ENCODE results near the gene JADE1.

Gene JADE1

DNA sequence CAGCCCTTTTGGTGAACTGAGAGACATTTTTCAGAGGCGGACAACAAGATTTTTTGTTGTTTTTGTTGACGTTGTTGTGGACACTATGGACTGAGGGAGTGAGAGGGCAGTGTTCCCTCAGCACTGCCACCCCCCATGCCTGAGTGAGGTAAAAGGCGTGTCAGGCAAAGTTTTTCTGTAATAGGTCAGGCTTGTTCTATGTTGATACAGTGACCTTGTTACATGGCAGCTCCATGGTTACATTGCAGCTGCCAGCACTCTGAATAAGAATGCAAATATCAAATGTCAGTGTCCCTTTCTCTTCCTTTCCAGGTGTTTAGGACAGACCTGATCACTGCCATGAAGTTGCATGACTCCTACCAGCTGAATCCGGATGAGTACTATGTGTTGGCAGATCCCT, 36.6 kb downstream of the JADE1 start:
- peaks cover 80% of the 10 kb centered on the region for H3K36me3 ChIP-seq (ENCODE audit: insufficient read depth, low read length)
- no peaks in the 10 kb centered on the region for H3K9me3 ChIP-seq (ENCODE audit: control insufficient read depth, insufficient read depth, low read length)
- no peak overlapping the region for H3K9ac ChIP-seq (ENCODE audit: low read depth, low read length)
- H3K4me1 ChIP-seq (ENCODE audit: insufficient read depth, low read length): no peaks in the 10 kb centered on the region

DNA sequence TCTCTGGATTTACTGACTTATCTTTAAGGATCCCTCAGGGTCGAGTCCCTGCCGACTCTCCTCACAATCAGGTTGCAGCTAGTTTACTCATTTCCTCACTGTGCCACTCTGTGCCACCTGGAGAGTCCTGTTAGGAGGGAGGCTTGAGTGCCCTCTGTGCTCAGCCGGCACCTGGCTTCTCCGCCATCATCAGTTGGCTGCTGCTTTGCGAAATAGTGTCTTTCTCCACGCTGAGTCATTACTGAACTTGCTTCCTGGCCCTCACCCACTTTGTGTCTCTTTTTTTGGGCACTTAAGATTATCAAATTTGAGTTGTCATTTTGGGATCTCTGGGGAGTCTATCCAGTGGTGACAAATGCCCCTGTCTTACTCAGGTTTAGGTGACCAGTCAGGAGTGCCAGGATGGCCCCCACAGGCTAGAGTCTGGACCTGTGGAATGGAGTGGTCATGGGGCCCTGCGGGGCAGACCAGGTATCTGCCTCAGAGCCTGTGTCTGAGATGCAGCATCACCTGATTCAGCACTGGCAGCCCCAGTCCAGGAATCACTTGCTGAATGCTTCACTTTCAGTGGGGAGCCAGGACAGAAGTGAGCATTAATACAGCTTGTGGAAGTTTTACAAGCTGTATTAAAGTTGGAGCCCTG, 37.7 kb downstream of the JADE1 start:
- Histone ChIP-seq H3K4me1 (ENCODE audit: insufficient read depth, low read length) (no peaks in the 10 kb centered on the region), H3K9me3 (ENCODE audit: control insufficient read depth, insufficient read depth, low read length) (no peaks in the 10 kb centered on the region), H3K36me3 (ENCODE audit: insufficient read depth, low read length) (peaks cover 81% of the 10 kb centered on the region), H3K9ac (ENCODE audit: low read depth, low read length) (no peak overlapping the region)

DNA sequence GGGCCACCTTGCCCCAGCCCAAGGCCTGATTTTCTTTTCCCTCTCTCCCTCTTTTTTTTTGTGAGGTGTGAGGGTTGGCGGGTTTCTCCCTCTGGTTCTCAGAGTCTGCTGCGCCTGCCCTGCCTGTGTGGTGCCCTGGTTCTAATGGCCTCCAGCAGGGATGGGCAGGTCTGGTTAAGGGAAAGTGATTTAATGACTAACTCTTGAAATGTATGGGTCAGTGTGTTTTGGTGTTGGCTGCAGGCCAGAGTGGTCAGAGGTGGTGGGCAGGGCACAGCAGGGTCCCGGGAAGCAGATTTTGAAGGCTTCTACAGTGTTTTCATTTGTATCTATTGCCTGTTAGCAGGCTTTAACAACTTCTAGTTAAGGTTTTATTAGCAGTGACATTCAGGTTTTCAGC, 39.0 kb downstream of the JADE1 start:
- Histone ChIP-seq H3K36me3 (ENCODE audit: insufficient read depth, low read length) (peaks cover 83% of the 10 kb centered on the region), H3K9ac (ENCODE audit: low read depth, low read length) (no peak overlapping the region), H3K4me1 (ENCODE audit: insufficient read depth, low read length) (no peaks in the 10 kb centered on the region), H3K9me3 (ENCODE audit: control insufficient read depth, insufficient read depth, low read length) (no peaks in the 10 kb centered on the region)

DNA sequence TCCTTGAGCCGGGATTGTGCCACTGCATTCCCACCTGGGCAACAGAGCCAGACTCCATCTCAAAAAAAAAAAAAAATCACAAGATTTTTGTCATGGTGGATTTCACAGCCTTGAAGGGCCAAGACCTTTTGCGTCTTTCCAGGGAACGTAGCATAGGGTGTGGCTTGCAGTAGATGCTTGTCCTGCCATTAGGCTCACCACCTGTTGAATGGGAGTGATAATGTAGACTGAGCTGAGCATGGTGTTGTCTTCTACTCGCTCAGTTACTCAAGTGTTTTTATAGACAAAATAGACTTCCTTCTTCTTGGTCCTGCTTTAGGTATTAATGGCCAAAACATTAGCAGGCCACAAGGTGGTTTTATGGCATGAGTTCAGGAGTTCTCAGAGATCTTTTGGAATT, 40.8 kb downstream of the JADE1 start:
- Histone ChIP-seq H3K9ac (ENCODE audit: low read depth, low read length) (no peak overlapping the region), H3K9me3 (ENCODE audit: control insufficient read depth, insufficient read depth, low read length) (no peaks in the 10 kb centered on the region), H3K4me1 (ENCODE audit: insufficient read depth, low read length) (no peaks in the 10 kb centered on the region), H3K36me3 (ENCODE audit: insufficient read depth, low read length) (peaks cover 84% of the 10 kb centered on the region)

DNA sequence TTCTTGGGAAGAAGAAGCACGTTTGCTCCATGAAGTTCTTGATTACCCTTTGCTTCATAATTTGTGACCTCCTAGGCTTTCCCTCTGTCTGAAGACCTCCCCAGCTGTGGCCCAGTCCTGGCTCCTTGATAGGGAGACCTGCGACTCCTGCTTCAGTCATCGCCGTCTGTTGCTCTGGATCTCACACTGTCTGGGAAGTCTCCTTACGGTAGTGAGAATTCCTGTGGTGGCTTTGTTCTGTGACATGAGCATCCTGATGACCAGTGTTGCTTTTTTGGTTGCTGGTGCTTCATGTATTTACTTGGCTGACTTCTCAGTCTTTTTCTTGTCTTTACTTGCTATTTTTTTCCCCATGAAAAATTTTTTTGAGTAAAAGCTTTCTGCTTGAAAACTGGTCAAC, 44.2 kb downstream of the JADE1 start:
- H3K4me1 ChIP-seq (ENCODE audit: insufficient read depth, low read length): no peaks in the 10 kb centered on the region
- H3K9me3 ChIP-seq (ENCODE audit: control insufficient read depth, insufficient read depth, low read length): no peaks in the 10 kb centered on the region
- H3K9ac ChIP-seq (ENCODE audit: low read depth, low read length): no peak overlapping the region
- H3K36me3 ChIP-seq (ENCODE audit: insufficient read depth, low read length): peaks cover 83% of the 10 kb centered on the region

DNA sequence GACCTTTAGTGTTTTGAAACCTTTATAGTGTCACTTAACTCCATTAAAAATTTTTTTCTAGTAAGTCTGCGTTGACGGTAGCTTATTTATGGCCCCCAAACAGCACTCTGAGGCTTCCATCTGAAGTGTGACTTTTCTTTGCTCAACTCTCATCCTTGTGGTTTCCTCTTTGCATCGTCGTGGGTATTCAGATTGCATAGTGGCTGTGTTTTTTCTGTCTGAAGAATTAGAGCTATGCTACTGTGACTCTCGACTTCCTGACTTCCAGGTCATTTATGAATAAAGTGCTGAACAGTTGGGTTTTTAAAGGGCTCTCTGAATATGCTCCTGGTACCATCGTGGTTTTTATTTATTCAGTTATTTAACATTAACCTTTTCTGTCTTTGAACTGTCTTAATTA, 44.9 kb downstream of the JADE1 start:
- Histone ChIP-seq H3K9ac (ENCODE audit: low read depth, low read length) (no peak overlapping the region), H3K36me3 (ENCODE audit: insufficient read depth, low read length) (peaks cover 84% of the 10 kb centered on the region), H3K4me1 (ENCODE audit: insufficient read depth, low read length) (no peaks in the 10 kb centered on the region), H3K9me3 (ENCODE audit: control insufficient read depth, insufficient read depth, low read length) (no peaks in the 10 kb centered on the region)

DNA sequence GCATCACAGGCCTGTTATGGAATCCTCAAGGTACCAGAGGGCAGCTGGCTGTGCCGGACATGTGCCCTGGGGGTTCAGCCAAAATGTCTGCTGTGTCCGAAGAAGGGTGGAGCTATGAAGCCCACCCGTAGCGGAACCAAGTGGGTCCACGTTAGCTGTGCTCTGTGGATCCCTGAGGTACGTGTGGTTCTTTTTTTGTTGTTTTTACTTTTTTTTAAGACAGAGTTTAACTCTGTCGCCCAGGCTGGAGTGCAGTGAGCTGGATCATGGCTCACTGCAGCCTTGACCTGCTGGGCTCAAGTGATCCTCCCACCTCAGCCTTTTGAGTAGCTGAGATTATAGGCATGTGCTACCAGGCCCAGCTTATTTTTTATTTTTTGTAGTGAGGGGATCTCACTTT, 46.1 kb downstream of the JADE1 start:
- H3K9me3 ChIP-seq (ENCODE audit: control insufficient read depth, insufficient read depth, low read length): no peaks in the 10 kb centered on the region
- no peaks in the 10 kb centered on the region for H3K4me1 ChIP-seq (ENCODE audit: insufficient read depth, low read length)
- H3K9ac ChIP-seq (ENCODE audit: low read depth, low read length): no peak overlapping the region
- peaks cover 84% of the 10 kb centered on the region for H3K36me3 ChIP-seq (ENCODE audit: insufficient read depth, low read length)

DNA sequence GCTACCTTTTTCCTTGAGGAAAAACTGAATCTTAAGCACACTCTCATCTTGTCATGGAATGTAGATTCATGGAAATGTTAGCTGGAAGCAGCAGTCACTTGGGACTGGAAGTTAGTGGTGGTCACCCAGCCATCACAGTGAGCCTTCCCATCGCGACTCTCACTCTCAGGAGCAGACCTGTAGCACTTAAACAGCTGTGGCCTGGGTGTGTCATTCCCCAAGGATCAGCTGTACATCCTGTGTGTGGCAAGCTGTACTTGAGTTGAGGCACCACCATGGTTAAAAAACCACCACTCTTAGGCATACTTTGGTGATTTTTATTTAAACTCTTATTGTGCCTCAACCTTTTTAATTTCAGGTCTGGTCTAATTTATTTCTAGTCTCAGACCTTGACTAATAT, 46.7 kb downstream of the JADE1 start:
- Histone ChIP-seq H3K9ac (ENCODE audit: low read depth, low read length) (no peak overlapping the region), H3K9me3 (ENCODE audit: control insufficient read depth, insufficient read depth, low read length) (no peaks in the 10 kb centered on the region), H3K4me1 (ENCODE audit: insufficient read depth, low read length) (no peaks in the 10 kb centered on the region), H3K36me3 (ENCODE audit: insufficient read depth, low read length) (peaks cover 88% of the 10 kb centered on the region)

DNA sequence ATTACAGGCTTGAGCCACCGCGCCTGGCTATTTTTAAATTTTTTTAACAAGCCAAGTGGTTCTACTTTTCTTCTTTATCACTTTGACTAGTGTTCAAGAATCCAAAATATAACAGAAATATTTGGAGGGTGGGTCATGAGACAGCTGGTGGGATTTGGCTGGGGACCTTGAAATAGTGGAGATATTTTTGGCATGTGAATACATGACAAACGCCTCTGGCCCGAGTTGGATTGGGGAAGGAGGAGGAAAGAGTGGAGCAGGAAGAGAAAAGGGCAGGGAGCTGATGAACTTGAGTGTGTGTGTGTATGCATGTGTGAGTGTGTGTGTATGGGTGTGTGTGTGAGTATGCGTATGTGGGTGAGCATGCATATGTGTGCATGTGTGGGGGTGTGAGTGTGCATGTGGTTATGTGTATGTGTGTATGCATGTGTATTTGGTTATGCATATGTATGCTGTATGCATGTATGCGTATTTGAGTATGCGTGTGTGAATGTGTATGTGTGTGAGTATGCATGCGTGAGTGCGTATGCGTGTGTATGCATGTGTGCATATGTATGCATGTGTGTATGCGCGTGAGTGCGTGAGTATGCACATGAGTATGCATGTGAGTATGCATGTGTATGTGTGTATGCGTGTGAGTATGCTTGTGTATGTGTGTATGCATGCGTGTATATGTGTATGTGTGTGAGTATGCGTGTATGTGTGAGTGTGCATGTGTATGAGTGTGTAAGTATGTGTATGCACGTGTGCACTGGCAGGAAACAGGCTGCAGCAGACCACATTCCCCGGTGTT, 49.6 kb downstream of the JADE1 start:
- H3K4me1 ChIP-seq (ENCODE audit: insufficient read depth, low read length): no peaks in the 10 kb centered on the region; the same call in 1 of the 2 replicates

DNA sequence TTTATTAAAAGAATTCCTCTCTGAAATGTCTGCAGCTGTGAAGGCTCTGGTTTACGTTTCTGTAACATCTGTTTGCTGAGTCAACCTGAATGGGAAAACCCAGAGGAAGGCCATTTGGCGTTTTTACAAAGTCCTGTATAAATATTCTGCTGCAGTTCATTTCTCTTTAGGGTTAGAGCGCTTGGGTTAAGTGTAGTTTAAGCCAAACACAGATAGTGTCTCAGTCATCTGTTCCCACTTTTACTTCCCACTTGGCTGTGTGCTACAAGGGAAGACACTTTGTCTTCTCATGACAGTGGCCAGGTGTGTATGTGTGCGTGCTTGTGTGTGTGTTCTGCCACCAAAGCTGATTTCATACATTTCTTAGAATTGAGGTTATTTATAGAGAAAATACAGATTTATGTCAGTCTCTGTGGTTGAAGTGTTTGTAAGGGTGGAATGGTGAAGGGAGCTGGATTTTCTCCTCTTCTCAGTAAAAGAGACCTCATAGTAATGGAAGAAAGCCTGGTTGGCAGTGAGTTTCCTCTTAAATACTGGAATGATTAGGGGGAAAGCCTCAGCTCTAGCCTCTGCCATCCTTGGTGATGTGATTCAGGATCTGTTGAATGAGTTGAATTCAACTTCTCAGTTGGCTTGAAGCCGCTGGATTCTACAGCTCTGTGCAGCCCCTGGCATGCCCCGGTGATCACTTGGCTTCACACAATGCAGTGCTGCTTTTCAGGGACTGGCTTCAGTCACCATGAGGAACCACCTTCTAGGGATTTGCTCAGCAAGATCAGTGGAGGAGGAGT, 50.6 kb downstream of the JADE1 start:
- no peak overlapping the region for H3K9ac ChIP-seq (ENCODE audit: low read depth, low read length)
- no peaks in the 10 kb centered on the region; the same call in 1 of the 2 replicates for H3K4me1 ChIP-seq (ENCODE audit: insufficient read depth, low read length)
- peaks cover 74% of the 10 kb centered on the region for H3K36me3 ChIP-seq (ENCODE audit: insufficient read depth, low read length)
- no peaks in the 10 kb centered on the region for H3K9me3 ChIP-seq (ENCODE audit: control insufficient read depth, insufficient read depth, low read length)

More for the DNA sequence above, 49.6 kb downstream of the JADE1 start:
- H3K9me3 ChIP-seq (ENCODE audit: control insufficient read depth, insufficient read depth, low read length): no peaks in the 10 kb centered on the region
- H3K9ac ChIP-seq (ENCODE audit: low read depth, low read length): no peak overlapping the region
- peaks cover 74% of the 10 kb centered on the region for H3K36me3 ChIP-seq (ENCODE audit: insufficient read depth, low read length)

DNA sequence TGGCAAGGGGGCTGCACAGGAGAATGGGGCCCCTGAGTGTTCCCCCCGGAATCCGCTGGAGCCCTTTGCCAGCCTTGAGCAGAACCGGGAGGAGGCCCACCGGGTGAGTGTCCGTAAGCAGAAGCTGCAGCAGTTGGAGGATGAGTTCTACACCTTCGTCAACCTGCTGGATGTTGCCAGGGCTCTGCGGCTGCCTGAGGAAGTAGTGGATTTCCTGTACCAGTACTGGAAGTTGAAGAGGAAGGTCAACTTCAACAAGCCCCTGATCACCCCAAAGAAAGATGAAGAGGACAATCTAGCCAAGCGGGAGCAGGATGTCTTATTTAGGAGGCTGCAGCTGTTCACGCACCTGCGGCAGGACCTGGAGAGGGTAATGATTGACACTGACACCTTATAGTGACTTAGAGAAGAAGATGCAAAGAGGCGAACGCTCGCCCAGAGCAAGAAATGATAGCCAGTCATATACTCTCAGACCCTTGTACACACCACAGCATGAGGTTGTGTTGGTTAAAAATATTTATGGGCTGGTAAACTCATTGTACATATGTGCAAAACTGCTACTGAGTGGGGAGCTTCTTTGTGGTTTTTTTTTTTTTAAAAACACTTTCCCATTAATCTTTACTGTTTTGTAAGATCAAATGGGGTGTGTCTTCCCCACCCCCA, 52.5 kb downstream of the JADE1 start:
- H3K9ac ChIP-seq (ENCODE audit: low read depth, low read length): no peak overlapping the region
- H3K4me1 ChIP-seq (ENCODE audit: insufficient read depth, low read length): no peaks in the 10 kb centered on the region; the same call in none of the 2 replicates
- H3K36me3 ChIP-seq (ENCODE audit: insufficient read depth, low read length): peaks cover 70% of the 10 kb centered on the region
- no peaks in the 10 kb centered on the region for H3K9me3 ChIP-seq (ENCODE audit: control insufficient read depth, insufficient read depth, low read length)

DNA sequence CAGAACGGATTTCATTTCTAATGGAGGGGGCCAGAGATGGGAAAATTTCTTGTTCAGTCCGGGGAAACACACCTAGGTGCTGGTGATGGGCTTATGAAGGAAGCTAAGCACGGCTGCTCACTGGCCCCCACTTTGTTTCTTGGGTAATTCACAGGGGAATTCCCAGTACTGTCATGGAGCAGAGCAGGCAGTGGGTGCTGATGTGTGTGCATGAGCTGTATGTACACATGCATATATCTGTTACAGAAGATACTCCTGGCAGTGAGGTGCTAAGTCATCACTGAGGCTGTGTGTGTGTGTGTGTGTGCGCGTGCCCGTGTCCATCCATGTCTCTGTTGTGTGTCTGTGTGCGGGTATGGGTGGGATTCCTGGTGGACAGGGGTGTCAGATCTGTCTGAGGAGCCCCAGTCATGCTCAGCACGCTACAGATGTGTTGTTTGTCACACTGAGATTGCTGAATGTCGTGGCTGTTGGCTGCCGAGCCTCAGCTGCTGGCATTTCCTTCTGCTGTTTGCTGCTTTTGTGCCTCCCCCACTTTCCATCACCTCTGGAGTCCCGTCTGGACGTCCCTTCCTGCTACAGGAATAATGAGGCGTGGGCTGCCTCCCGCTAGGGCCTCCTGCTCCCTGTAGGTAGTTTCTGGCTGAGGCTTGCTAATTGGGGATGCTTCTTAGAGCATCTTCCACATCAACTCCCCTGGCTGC, 53.3 kb downstream of the JADE1 start:
- H3K36me3 ChIP-seq (ENCODE audit: insufficient read depth, low read length): peaks cover 67% of the 10 kb centered on the region
- H3K4me1 ChIP-seq (ENCODE audit: insufficient read depth, low read length): no peaks in the 10 kb centered on the region; the same call in none of the 2 replicates
- H3K9ac ChIP-seq (ENCODE audit: low read depth, low read length): no peak overlapping the region
- no peaks in the 10 kb centered on the region for H3K9me3 ChIP-seq (ENCODE audit: control insufficient read depth, insufficient read depth, low read length)

DNA sequence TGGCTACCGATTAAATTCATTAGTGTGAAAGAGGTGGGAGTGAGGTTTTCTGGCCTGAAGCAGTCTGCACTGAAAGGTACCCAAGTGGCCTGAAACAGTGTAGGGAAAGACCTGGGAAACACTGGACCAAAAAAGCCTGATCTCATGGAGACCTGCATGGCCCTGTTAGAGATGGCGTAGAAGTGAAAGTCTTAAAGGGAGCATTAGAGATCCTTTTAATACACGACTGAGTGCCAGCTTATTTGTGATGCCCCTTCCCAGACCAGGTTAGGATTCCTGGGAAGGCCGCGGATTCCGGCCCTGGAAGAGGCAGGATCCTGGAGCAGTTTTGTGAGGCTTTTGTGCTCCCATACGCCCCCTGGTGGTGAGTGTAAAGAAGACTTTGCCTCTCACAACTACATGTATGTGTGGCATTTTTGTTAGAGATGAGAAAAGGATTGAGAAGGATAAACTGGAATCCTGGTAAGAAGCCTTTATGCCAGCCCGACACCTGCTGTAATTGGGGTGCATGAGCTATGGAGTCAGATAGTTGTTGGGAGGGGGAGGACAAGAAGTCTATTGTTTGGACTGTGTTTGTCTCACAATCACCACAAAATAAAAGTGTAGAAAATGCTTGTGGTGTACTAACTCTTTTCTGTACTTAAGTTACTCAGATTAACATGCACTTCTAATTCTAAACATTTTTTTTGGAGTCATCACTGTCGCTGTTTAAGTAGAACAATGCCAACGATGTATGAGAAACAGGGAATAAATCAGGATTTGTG, 54.0 kb downstream of the JADE1 start:
- Histone ChIP-seq H3K9ac (ENCODE audit: low read depth, low read length) (no peak overlapping the region), H3K4me1 (ENCODE audit: insufficient read depth, low read length) (no peaks in the 10 kb centered on the region; the same call in none of the 2 replicates), H3K9me3 (ENCODE audit: control insufficient read depth, insufficient read depth, low read length) (no peaks in the 10 kb centered on the region), H3K36me3 (ENCODE audit: insufficient read depth, low read length) (peaks cover 65% of the 10 kb centered on the region)
